GM12878 (cell line): Measurements from ENCODE around the gene FXYD7. TPM values are rescaled to one million over a fixed set of nuclear protein-coding genes. Genes with fewer than 3 reads are reported as not detected.

ENCODE experiments used
- ATF2 ChIP-seq: IDR thresholded peaks from 2 replicates; pipeline ENCODE4 v1.6.1; 2012; ENCODE audit warnings: low read length, inconsistent platforms
- ATF3 ChIP-seq: IDR thresholded peaks from 2 replicates; pipeline ENCODE4 v1.6.1; 2011; ENCODE audit warnings: low read depth, mild to moderate bottlenecking, low read length, moderate library complexity, borderline replicate concordance; ENCODE audit errors: extremely low read depth
- BCLAF1 ChIP-seq: fragments of 450-650 bp; IDR thresholded peaks from 2 replicates; pipeline ENCODE4 v1.6.1; 2017; ENCODE audit warnings: antibody characterized with exemption, mild to moderate bottlenecking, moderate library complexity
- CBX3 ChIP-seq: fragments of 200-600 bp; sonication (generic); IDR thresholded peaks from 2 replicates; pipeline ENCODE4 v1.6.1; 2016; ENCODE audit warnings: low read depth, borderline replicate concordance
- CHD1 ChIP-seq: IDR thresholded peaks from 2 replicates; pipeline ENCODE4 v1.6.1; 2012; ENCODE audit warnings: low read depth, low read length, improper control_type of control experiment
- ELK1 ChIP-seq: IDR thresholded peaks from 2 replicates; pipeline ENCODE4 v1.6.1; 2012; ENCODE audit warnings: low read depth, low read length, improper control_type of control experiment
- IRF3 ChIP-seq: fragments of 450-650 bp; IDR thresholded peaks from 2 replicates; pipeline ENCODE4 v1.6.1; 2014; ENCODE audit warnings: mild to moderate bottlenecking
- IRF5 ChIP-seq: fragments of 450-650 bp; IDR thresholded peaks from 2 replicates; pipeline ENCODE4 v1.6.1; 2017; ENCODE audit warnings: borderline replicate concordance
- JUNB ChIP-seq: IDR thresholded peaks from 2 replicates; pipeline ENCODE4 v1.6.1; 2016; ENCODE audit warnings: antibody characterized with exemption, mild to moderate bottlenecking
- KAT2A ChIP-seq: conservative IDR thresholded peaks from 2 replicates; pipeline ENCODE4 v1.6.1; 2011; ENCODE audit warnings: low read depth, low read length; ENCODE audit not compliant: control insufficient read depth
- MEF2A ChIP-seq: IDR thresholded peaks from 2 replicates; pipeline ENCODE4 v1.6.1; 2011; ENCODE audit warnings: low read depth, mild to moderate bottlenecking, low read length, moderate library complexity; ENCODE audit not compliant: insufficient read depth
- MEF2B ChIP-seq: fragments of 450-650 bp; IDR thresholded peaks from 2 replicates; pipeline ENCODE4 v1.6.1; 2018; ENCODE audit warnings: mild to moderate bottlenecking, moderate library complexity; ENCODE audit not compliant: partially characterized antibody, poor library complexity, severe bottlenecking
- STAT3 ChIP-seq: IDR thresholded peaks from 2 replicates; pipeline ENCODE4 v1.6.1; 2011; ENCODE audit warnings: low read depth, low read length, improper control_type of control experiment
- YY1 ChIP-seq: IDR thresholded peaks from 2 replicates; pipeline ENCODE4 v1.6.1; 2011; ENCODE audit warnings: low read depth, mild to moderate bottlenecking, low read length
- ZBTB4 ChIP-seq: fragments of 450-650 bp; formaldehyde crosslinking; IDR thresholded peaks from 2 replicates; pipeline ENCODE4 v1.4.0; 2022; ENCODE audit warnings: mild to moderate bottlenecking, moderate library complexity
- ZNF274 ChIP-seq: IDR thresholded peaks from one replicate; pipeline ENCODE4 v1.8.0; 2011; ENCODE audit not compliant: insufficient read length, insufficient read depth
- polyA plus RNA-seq, 11 experiments: library from polyadenylated mRNA; depleted of rRNA in 4 of 11; unstranded in 6 of 11; stranded (reverse) in 5 of 11; fragments of >200 nt; fragmentation: Nextera tagmentation in 4 of 11; fragmentation: Illumina TruSeq in 1 of 11; extraction: Ambion mirVana in 4 of 11; extraction: Trizol in 1 of 11; gene quantifications; 1 replicate in 1 of 11; 2 replicates in 10 of 11; pipeline versions ENCODE4 v1.2.1 to v1.2.3, GENCODE V29; 2011 to 2016; ENCODE audit warnings: inconsistent platforms in 2 of 11, missing spikeins in 2 of 11, low read depth in 1 of 11
- total RNA-seq, 4 experiments: library from RNA; depleted of rRNA in 3 of 4; stranded (reverse); fragments of >200 nt in 3 of 4; fragmentation: Illumina TruSeq in 1 of 4; extraction: Trizol in 1 of 4; gene quantifications; 2 replicates each; pipeline versions ENCODE4 v1.2.1 to v1.2.3, GENCODE V29; 2013 to 2021

FXYD7 gene
- total and polyA plus RNA-seq, 10 of the 15 experiments (the other 5 are each of a cell fraction or from before 2014, with no cell fraction given): 0.07 to 0.28 (median 0.12) TPM; not detected in 7

- no peak for TF ChIP-seq ATF3
- TF ChIP-seq CHD1: no peak
- no peak for TF ChIP-seq JUNB
- no peak for TF ChIP-seq CBX3
- TF ChIP-seq STAT3: no peak
- TF ChIP-seq BCLAF1: no peak
- no peak for TF ChIP-seq MEF2A
- TF ChIP-seq IRF3: no peak
- no peak for TF ChIP-seq KAT2A
- no peak for TF ChIP-seq ELK1
- TF ChIP-seq IRF5: no peak
- TF ChIP-seq ATF2: no peak
- peak; percentile 97 for TF ChIP-seq MEF2B
- TF ChIP-seq YY1: no peak
- no peak for TF ChIP-seq ZBTB4 (CRISPR knock-in tag)
- TF ChIP-seq ZNF274: no peak
Measured at GRCh38 chr19:35124098-35125060, 18.7 kb upstream of the FXYD7 start (continued).
